CD4-positive, CD25-positive, alpha-beta regulatory T cell (primary cell): ENCODE measurements around the gene PCDHGA5. TPM values are rescaled to one million over a fixed set of nuclear protein-coding genes. Genes with fewer than 3 reads are reported as not detected.
A peak's percentile ranks its signal among the peaks of the same experiment; 100 is the strongest.
"Not testable (repeated sequence)": the region's sequence is repeated elsewhere in the genome, so short reads cannot be mapped to it uniquely, and the experiment has no call there.

Source experiments
- ATAC-seq, 2 donors: fragments of 150-1000 bp; cut with Tn5 transposase; one replicate each; pipeline ENCODE4 v1.10.0; 2021; ENCODE audit warnings: low read depth in 2 of 2, moderate number of reproducible peaks in 2 of 2, moderate library complexity in 1 of 2
- DNase-seq, 3 donors: peaks; one replicate each; pipeline versions ENCODE4 v3.0.0 to v3.0.0-alpha.2; 2012 to 2022; ENCODE audit warnings: mixed read lengths in 1 of 3
- H3K27ac ChIP-seq: one replicate; pipeline ENCODE4 v1.7.0; 2013; ENCODE audit warnings: mild to moderate bottlenecking, low read length; ENCODE audit not compliant: insufficient read depth, poor library complexity, severe bottlenecking
- H3K27me3 ChIP-seq: one replicate; pipeline ENCODE4 v1.7.0; 2013; ENCODE audit warnings: low read length; ENCODE audit not compliant: control insufficient read depth, insufficient read depth
- H3K36me3 ChIP-seq: one replicate; pipeline ENCODE4 v1.7.0; 2013; ENCODE audit warnings: mild to moderate bottlenecking, low read length, moderate library complexity; ENCODE audit not compliant: control insufficient read depth, insufficient read depth
- H3K4me1 ChIP-seq: 2 replicates; pipeline ENCODE4 v1.7.0; 2013; ENCODE audit warnings: mild to moderate bottlenecking, low read length; ENCODE audit not compliant: insufficient read depth, control insufficient read depth, poor library complexity, severe bottlenecking
- H3K4me3 ChIP-seq: one replicate; pipeline ENCODE4 v1.7.0; 2013; ENCODE audit warnings: low read depth, mild to moderate bottlenecking, low read length, moderate library complexity
- H3K9me3 ChIP-seq, 2 experiments: 1 replicate in 1 of 2; 2 replicates in 1 of 2; pipeline ENCODE4 v1.7.0; 2013; ENCODE audit warnings: low read length in 2 of 2, mild to moderate bottlenecking in 1 of 2, moderate library complexity in 1 of 2; ENCODE audit not compliant: control insufficient read depth in 2 of 2
- H3K27ac Mint-ChIP-seq, 3 donors: one replicate each; pipeline ENCODE4 v1.8.0; 2020 to 2022; ENCODE audit warnings: mild to moderate bottlenecking in 3 of 3, mixed read lengths in 3 of 3, moderate library complexity in 2 of 3
- H3K27me3 Mint-ChIP-seq: one replicate; pipeline ENCODE4 v1.8.0; 2022; ENCODE audit warnings: mild to moderate bottlenecking, mixed read lengths
- H3K36me3 Mint-ChIP-seq: one replicate; pipeline ENCODE4 v1.8.0; 2020; ENCODE audit warnings: mixed read lengths
- H3K4me1 Mint-ChIP-seq, 4 donors: one replicate each; pipeline ENCODE4 v1.8.0; 2020 to 2022; ENCODE audit warnings: mixed read lengths in 4 of 4, mild to moderate bottlenecking in 1 of 4
- H3K4me3 Mint-ChIP-seq, 4 donors: one replicate each; pipeline ENCODE4 v1.8.0; 2020 to 2022; ENCODE audit warnings: mild to moderate bottlenecking in 4 of 4, mixed read lengths in 4 of 4, moderate library complexity in 3 of 4
- H3K9me3 Mint-ChIP-seq, 7 donors: one replicate each; pipeline ENCODE4 v1.8.0; 2020 to 2022; ENCODE audit warnings: mixed read lengths in 7 of 7, mild to moderate bottlenecking in 3 of 7, moderate library complexity in 2 of 7
- polyA plus RNA-seq, 4 donors: library from polyadenylated mRNA; unstranded; fragments of 300-500 nt; fragmentation: Illumina TruSeq; gene quantifications; one replicate each; pipeline ENCODE4 v1.2.3, GENCODE V29; 2021
- total RNA-seq: library from RNA; stranded (reverse); gene quantifications from one replicate; pipeline ENCODE4 v1.2.3, GENCODE V29; 2022

The PCDHGA5 gene
- total RNA-seq (not detected), polyA plus RNA-seq (under 1 TPM in 1 of 4 donors, not detected in 3; 0.08 TPM)

DNA sequence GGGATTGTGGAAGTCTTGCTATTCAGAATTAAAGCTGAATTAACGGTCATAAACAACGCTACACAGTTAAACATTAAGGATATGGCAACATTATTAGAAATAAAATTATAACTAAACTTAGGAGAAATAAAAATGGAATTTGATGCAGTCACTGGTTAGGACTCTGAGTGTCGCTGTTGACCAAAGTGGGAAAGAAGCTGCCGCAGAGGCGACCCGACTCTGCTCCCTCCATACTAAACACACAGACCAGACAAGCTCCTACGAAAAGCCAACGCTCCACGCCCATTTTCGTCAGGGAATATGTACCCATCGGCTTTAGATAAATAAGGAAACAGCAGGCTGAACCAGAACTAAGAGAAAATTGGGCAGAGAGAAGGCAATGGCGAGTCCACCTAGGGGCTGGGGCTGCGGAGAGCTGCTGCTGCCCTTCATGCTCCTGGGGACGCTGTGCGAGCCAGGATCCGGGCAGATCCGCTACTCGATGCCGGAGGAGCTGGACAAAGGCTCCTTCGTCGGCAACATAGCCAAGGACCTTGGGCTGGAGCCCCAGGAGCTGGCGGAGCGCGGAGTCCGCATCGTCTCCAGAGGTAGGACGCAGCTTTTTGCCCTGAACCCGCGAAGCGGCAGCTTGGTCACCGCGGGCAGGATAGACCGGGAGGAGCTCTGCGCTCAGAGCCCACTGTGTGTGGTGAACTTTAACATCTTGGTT lies at the start of gene PCDHGA5:
TSS of gene PCDHGA5 (plus strand) at position 211 of the 709 bp plus-strand sequence. CDS start at position 380, 169 bp downstream.
- H3K27me3 ChIP-seq: peaks cover 26% of the 10 kb centered on the region
- no peak within 1 kb of the TSS for H3K27ac ChIP-seq
- Mint-ChIP-seq H3K36me3 (peaks cover 6% of the 10 kb centered on the region), H3K27ac (no peak within 1 kb of the TSS), H3K4me3 (peak within 1 kb of the TSS in 1 of 4 donors; percentile 52), H3K27me3 (peaks cover 60% of the 10 kb centered on the region), H3K4me1 (peaks cover 0 to 5% (median 2%) of the 10 kb centered on the region in 4 donors), H3K9me3 (peaks cover 0 to 51% (median 14%) of the 10 kb centered on the region in 7 donors)
- no peak for DNase-seq
- peaks cover 34 to 50% of the 10 kb centered on the region in 2 experiments for H3K9me3 ChIP-seq
- H3K4me1 ChIP-seq: no peaks in the 10 kb centered on the region
- H3K36me3 ChIP-seq: no peaks in the 10 kb centered on the region
- no peak for ATAC-seq
- H3K4me3 ChIP-seq: no peak within 1 kb of the TSS

DNA sequence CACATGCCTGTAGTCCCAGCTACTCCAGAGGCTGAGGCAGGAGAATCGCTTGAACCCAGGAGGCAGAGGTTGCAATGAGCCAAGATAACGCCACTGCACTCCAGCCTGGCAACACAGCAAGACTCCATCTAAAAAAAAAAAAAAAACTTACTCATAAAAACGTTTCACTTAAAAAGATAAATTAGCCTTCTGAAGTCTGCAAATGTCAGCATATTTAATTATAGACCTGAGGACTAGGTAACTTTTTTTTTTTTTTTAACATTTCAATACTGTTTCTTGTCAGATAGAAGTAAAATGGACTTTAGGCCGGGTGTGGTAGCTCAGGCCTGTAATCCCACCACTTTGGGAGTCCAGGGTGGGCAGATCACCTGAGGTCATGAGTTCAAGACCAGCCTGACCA lies 47.0 kb upstream of the PCDHGA5 start:
- H3K27ac Mint-ChIP-seq, ATAC-seq, H3K4me1 ChIP-seq, H3K27me3 Mint-ChIP-seq, H3K4me3 ChIP-seq, H3K27me3 ChIP-seq, DNase-seq, H3K27ac ChIP-seq, H3K4me3 Mint-ChIP-seq: not testable (repeated sequence)
- peaks cover 12 to 39% (median 26%) of the 10 kb centered on the region in 4 donors for H3K4me1 Mint-ChIP-seq
- peaks cover 48% of the 10 kb centered on the region for H3K36me3 Mint-ChIP-seq
- peaks cover 73 to 95% of the 10 kb centered on the region in 2 experiments for H3K9me3 ChIP-seq
- peaks cover 3 to 90% (median 52%) of the 10 kb centered on the region in 7 donors for H3K9me3 Mint-ChIP-seq
- H3K36me3 ChIP-seq: peaks cover 14% of the 10 kb centered on the region

DNA sequence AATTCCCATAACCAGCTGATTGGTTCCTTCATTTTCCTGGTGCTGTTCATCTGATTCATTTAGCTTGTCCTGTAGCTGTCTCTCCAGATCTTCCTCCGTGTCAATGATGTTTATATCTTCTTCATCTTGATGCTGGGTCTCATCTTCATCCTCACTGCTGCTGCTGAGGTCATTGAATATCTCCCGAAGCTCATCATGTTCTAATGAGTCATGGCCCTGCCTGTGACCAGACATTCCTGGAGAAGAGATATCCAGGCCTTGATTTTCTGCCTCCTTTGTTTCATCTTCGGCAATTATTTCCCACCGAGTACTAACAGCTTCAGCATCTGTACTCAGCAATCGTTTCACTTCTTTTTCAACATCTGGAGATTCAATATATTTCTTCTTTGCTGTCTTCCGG lies 44.8 kb upstream of the PCDHGA5 start:
- Mint-ChIP-seq H3K4me1 (peaks cover 12 to 39% (median 26%) of the 10 kb centered on the region in 4 donors), H3K4me3 (peak overlapping the region in 3 of 4 donors; percentile 56 to 96 (median 75)), H3K36me3 (peaks cover 38% of the 10 kb centered on the region), H3K9me3 (peaks cover 3 to 82% (median 41%) of the 10 kb centered on the region in 7 donors), H3K27me3 (peaks cover 8% of the 10 kb centered on the region), H3K27ac (peak overlapping the region in 1 of 3 donors; percentile 99)
- Histone ChIP-seq H3K9me3 (peaks cover 62 to 80% of the 10 kb centered on the region in 2 experiments), H3K27ac (no peak overlapping the region), H3K27me3 (no peaks in the 10 kb centered on the region), H3K4me3 (peak overlapping the region; percentile 93), H3K36me3 (peaks cover 14% of the 10 kb centered on the region), H3K4me1 (peaks cover 5% of the 10 kb centered on the region)
- DNase-seq (no peak), ATAC-seq (no peak)

DNA sequence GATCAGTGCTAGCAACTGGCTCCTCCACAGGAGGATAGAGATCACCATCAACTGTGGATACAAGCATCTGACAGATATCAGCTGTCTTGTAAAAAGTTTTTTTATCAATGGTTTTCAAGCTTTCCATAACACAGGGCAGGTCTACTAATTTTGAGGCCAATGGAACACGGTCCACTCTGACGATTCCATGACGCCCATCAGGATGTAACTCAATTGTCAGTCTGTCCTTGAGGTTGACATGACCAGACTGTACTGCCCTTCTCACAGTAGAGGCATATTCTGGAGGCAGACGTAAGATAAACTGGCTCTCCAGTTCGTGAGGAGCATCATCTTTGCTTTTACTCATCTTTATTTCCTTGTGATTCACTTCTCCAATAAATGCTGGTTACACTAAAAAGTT lies 44.3 kb upstream of the PCDHGA5 start:
- peak overlapping the region; percentile 97 for H3K27ac ChIP-seq
- H3K4me3 Mint-ChIP-seq: peak overlapping the region; percentile 93 to 100 (median 95)
- ATAC-seq: no peak
- DNase-seq: no peak
- H3K4me3 ChIP-seq: peak overlapping the region; percentile 93
- H3K27me3 Mint-ChIP-seq: peaks cover 10% of the 10 kb centered on the region
- H3K4me1 ChIP-seq: peaks cover 5% of the 10 kb centered on the region
- H3K27ac Mint-ChIP-seq: peak overlapping the region in 2 of 3 donors; percentile 99
- peaks cover 35% of the 10 kb centered on the region for H3K36me3 Mint-ChIP-seq
- no peaks in the 10 kb centered on the region for H3K27me3 ChIP-seq
- H3K36me3 ChIP-seq: peaks cover 14% of the 10 kb centered on the region
- H3K9me3 Mint-ChIP-seq: peaks cover 3 to 80% (median 38%) of the 10 kb centered on the region in 7 donors
- peaks cover 59 to 75% of the 10 kb centered on the region in 2 experiments for H3K9me3 ChIP-seq
- peaks cover 12 to 39% (median 26%) of the 10 kb centered on the region in 4 donors for H3K4me1 Mint-ChIP-seq

DNA sequence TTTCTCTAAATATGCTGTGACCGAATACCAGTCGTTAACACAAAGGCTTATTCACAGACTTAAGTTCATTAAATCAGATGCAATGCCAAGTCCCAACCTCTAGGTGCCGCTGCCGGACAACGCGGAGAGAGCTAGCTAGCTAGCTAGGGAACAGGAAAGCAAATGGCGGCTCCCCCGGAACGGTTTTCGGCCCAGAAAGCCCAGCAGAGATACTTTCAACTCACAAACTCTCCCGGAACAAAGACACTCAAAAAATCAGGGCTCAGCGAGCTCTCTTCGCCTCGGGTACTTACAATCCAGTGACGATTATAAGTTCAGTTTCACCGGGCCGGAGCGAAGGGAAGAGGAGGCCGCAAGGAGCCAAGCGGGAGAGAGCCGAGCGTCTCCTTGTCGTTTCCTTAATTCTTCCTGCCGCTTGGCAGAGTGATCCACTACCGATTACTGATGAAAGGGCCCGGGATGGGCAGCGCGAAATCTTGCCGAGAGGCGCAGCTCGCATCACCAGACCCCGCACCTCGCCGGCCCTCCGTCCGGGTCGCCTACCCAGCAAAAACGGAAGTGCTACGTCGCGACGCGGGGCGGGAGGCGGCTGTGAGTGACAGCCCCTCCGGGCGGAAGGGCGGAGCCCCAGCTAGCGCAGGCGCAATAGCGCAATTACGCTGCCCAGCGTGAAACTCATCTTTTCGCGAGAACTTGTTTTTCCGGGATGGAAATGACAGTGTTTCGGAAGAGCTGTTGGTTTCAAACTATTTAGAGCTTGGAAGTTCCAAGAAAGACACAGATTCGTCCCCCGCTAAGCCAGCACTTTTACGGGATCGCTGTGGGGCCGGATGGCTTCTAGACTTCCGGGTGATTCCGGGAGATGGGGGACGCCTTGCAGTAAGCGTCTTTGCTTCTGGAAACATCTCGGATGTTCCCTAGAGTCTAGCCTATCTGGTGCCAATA lies 43.5 kb upstream of the PCDHGA5 start, which contains the start of gene TAF7:
TSS of gene TAF7 (minus strand) at position 560 of the 945 bp plus-strand sequence. CDS start 740 bp downstream, outside the sequence.
- H3K4me1 Mint-ChIP-seq: peaks cover 12 to 36% (median 25%) of the 10 kb centered on the region in 4 donors
- Histone ChIP-seq H3K9me3 (peaks cover 53 to 67% of the 10 kb centered on the region in 2 experiments), H3K27ac (peak within 1 kb of the TSS; percentile 97), H3K36me3 (peaks cover 14% of the 10 kb centered on the region), H3K4me3 (peak within 1 kb of the TSS; percentile 93), H3K4me1 (peaks cover 5% of the 10 kb centered on the region), H3K27me3 (no peaks in the 10 kb centered on the region)
- peak; percentile 87 to 88 for ATAC-seq
- H3K9me3 Mint-ChIP-seq: peaks cover 3 to 72% (median 34%) of the 10 kb centered on the region in 7 donors
- H3K4me3 Mint-ChIP-seq: peak within 1 kb of the TSS; percentile 93 to 100 (median 95)
- DNase-seq: peak; percentile 84 to 94 (median 93)
- peaks cover 27% of the 10 kb centered on the region for H3K36me3 Mint-ChIP-seq
- peaks cover 12% of the 10 kb centered on the region for H3K27me3 Mint-ChIP-seq
- peak within 1 kb of the TSS; percentile 99 for H3K27ac Mint-ChIP-seq

DNA sequence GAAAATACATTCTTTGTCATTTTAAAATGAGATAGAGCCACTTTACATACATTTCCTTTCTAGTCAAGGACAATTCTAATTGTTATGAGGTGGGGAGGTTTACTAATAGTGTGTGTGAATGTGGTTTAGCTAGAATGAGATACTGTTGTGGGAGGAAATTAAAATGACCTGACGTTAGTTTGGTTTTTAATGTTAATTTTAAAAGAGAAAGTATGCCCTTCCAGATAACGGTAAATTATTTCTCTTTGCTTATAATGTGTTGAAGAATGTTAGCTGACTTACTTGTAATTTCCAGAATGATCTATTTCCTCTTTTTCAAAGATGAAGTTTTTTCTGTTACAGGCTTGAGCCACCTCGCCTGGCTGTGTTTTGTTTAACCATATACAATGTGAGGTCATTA lies 41.7 kb upstream of the PCDHGA5 start:
- Histone ChIP-seq H3K27ac (no peak overlapping the region), H3K9me3 (peaks cover 47 to 50% of the 10 kb centered on the region in 2 experiments), H3K4me3 (peak overlapping the region; percentile 7), H3K36me3 (peaks cover 11% of the 10 kb centered on the region), H3K4me1 (peaks cover 5% of the 10 kb centered on the region), H3K27me3 (peaks cover 4% of the 10 kb centered on the region)
- H3K4me1 Mint-ChIP-seq: peaks cover 13 to 45% (median 26%) of the 10 kb centered on the region in 4 donors
- H3K36me3 Mint-ChIP-seq: peaks cover 24% of the 10 kb centered on the region
- peak overlapping the region in 3 of 4 donors; percentile 13 to 93 (median 53) for H3K4me3 Mint-ChIP-seq
- peaks cover 3 to 67% (median 34%) of the 10 kb centered on the region in 7 donors for H3K9me3 Mint-ChIP-seq
- ATAC-seq (no peak), DNase-seq (no peak)
- H3K27me3 Mint-ChIP-seq: peaks cover 21% of the 10 kb centered on the region
- H3K27ac Mint-ChIP-seq: no peak overlapping the region
